Stimulated activated CD4-positive, alpha-beta T cell treated with anti-CD3 and anti-CD28 coated beads, Interleukin-12 subunit alpha, Interleukin-12 subunit beta, amount 100 ng/mL, for 4 hours (primary cell): ENCODE results near the gene TBL1XR1.
"Not testable (repeated sequence)": the region's sequence is repeated elsewhere in the genome, so short reads cannot be mapped to it uniquely, and the experiment has no call there.

Source experiments
- DNase-seq: peaks from one replicate; pipeline ENCODE4 v3.0.0-alpha.2; 2020

TBL1XR1 gene

GRCh38 chr3:177179281-177180067 is 17.8 kb downstream of the TBL1XR1 start:
- no peak for DNase-seq

DNA sequence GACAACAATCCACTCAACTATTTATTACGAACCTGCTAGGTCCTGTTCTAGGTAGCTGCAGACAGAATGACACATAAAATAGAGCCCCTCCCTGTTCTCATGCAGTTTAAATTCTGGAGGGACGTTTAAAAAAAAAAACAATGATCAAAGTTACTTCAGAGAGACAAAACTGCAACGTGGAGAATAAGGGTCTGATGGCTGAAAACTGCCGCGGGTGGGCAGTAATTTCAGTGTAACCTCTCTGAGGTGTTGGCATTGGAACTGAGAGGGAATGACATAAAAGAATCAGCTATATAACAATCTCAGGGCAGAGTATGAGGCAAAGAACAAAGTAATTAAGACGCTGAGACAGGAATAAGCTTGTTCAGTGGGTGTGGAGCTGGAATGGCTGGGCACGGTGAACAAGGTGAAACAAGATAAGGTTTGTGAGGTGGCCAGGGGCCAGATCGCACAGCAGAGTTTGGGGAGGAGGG is 19.5 kb downstream of the TBL1XR1 start:
- no peak for DNase-seq

DNA sequence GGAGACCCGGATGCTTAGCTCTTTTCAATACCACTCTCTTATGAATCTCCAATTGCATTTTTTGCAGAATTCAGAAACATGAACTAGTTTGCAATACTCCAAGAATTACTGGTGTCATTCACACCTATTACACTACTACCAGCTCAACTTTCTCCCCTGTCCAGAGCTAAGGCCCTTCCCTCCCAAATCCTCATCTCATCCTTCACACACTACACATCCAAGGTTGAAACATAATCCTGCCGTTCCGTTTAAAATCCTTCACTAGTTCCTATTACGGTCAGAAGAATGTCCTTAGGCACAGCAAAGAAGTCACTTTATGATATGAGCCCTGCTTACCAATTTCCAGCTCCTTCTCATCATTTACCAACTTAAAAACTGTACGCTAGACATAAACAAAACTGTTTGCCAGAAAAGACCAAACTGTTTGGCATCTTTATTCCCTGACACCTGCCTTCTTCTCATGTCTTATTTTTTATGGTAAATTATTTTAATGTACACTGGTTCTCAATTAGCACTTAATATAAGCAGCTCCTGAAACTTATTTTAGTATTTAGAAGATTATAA is 22.6 kb downstream of the TBL1XR1 start:
- DNase-seq = no peak

DNA sequence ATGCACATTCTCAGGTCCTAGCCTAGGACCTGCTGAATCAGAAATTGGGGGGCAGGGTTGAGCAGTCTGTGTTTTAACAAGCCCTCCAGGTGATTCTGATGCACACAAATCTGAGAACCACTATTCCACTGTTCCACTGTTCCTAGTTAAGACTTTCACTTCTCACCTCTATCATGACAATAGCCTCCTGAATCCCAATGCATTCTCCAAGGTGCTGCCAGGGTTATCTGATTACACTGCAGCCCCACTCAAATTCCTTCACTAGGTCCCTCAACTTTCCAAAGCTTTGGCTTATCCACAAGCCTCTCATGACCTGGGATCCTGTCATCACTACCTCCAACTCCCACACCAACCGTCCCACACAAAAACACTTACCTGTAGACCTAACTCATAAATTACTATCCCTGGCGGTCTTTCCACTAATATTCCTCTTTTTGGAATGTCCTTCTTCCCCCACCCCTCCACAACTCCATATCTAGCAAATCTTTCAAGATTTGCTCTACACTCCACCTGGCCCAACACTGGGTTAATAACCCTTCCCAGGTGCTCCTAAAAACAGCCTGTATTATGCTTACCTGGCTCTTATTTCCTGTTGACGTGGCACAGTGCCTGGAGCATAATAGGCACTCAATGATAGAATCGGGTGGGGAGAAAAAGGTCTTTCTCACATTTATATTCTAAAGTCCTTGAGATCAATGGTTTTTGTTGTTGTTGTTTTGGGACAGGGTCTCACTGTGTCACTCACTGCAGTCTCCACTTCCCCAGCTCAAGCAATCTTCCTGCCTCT is 27.2 kb downstream of the TBL1XR1 start:
- DNase-seq = no peak

- DNase-seq = no peak
These were observed 28.9 kb downstream of the TBL1XR1 start for GRCh38 chr3:177168431-177168830.

DNA sequence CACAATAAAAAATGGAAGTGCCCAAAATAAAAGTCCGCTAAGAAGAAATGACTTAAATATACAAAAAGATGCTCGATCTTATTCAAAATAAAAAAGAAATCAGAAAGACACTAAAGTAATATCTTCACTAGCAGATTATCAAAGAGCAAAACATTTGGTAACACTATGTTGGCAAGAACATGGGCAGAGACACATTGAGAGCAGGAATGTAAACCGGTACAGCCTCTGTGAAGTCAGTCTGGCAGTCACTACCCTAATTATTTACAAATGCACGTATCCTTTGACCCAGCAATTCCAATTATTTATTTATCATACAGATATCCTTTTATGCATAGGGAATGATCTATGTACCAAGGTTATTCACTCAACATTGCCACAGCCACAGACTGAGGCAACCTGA is 34.5 kb downstream of the TBL1XR1 start:
- DNase-seq = no peak

- DNase-seq = not testable (repeated sequence)
These were observed 35.7 kb downstream of the TBL1XR1 start for GRCh38 chr3:177161603-177162002.

- DNase-seq = no peak
These were observed 38.8 kb downstream of the TBL1XR1 start for GRCh38 chr3:177158461-177158860.

DNA sequence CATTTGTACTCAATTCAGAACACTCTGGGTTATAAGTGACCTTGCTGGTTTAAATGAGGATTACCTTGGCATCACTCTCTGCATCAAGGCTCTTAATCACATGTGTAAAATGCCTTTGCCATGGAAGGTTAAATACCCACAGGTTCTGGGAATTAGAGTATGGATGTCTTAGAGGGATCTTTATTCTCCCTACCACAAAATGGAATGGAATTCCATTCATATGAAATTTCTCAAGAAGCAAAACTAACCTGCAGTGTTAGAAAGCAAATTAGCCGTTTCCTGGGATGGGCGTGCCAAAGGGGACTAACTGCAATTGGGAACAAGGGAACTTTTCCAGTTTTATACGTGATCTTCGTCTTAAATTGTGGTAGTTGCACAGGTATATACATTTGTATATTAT is 39.8 kb downstream of the TBL1XR1 start:
- no peak for DNase-seq

DNA sequence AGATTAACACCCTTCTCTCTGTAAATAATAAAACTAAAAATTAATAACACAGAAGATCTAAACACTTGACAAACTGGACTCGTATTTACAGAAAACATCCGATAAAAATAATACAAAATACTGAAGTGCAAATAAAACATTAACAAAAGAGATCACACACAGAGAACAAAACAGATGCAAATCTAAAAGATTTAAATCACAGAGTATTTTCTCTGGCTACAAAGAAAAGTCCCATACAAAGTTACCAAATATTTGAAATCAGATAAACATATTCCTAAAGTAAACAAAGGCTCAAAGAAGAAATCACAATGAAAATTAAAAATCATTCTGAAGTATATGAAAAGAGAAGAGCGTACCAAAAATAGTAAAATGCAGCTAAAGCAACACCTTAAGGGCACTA is 42.5 kb downstream of the TBL1XR1 start:
- no peak for DNase-seq

GRCh38 chr3:177150970-177151627 is 46.2 kb downstream of the TBL1XR1 start:
- DNase-seq = no peak

GRCh38 chr3:177150218-177150916 is 46.9 kb downstream of the TBL1XR1 start:
- no peak for DNase-seq

- DNase-seq = no peak
These were observed 48.2 kb downstream of the TBL1XR1 start for GRCh38 chr3:177149106-177149505.

- DNase-seq = no peak
These were observed 49.5 kb downstream of the TBL1XR1 start for GRCh38 chr3:177147790-177148189.

DNA sequence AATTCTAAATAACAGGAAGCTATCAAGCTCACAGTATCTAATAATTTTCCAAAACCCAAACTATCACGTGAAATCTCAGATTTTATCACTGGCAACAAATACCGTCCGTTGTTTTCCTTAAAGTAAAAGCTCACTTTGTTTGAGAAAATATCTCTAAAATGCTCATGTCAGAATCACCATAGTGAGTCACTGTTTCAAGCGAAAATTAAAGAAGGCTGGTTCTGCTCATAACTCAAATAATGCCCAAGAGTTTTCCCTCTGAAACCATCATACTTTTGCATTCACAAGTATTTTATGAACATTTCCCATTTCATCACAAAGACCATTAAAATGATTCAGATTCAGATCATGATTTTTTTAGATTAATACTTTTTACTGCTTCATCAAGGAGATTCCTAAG is 50.6 kb downstream of the TBL1XR1 start:
- DNase-seq = no peak

DNA sequence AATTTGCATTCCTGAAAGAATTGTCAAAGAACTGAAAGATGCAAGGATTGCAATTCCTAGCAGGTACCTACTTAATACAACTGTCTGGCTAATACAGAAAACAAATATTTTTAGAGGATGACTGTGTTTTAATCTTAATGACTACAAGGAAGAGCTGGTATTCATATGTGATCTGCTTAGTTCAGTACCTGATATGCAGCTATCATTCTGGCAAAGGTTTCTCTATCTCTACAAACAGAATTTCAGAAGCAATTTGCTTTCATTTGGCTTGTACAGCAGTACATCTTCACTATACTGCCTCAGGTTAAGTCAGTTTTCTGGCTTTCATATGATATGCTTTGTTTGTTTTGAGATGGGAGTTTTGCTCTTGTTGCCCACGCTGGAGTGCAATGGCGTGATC is 51.3 kb downstream of the TBL1XR1 start:
- DNase-seq = no peak

DNA sequence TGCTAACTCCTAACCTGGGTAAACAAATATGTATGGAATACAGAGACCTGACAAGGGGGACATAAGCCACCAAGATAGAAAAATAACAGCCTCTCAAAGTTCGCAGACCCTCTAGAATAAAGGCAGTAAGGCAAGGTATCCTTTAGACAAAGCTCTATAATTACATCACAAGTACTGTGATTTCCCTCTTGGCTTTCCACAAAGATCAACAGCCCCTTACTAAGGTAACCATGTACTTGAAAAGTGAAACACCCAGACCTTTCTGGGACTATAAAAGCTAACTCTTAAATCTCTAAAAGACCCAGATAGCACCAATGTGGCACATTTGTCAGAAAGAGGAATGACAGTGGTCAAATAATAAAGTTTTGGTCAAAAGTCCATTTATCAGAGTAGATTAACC is 51.9 kb downstream of the TBL1XR1 start:
- DNase-seq = no peak

DNA sequence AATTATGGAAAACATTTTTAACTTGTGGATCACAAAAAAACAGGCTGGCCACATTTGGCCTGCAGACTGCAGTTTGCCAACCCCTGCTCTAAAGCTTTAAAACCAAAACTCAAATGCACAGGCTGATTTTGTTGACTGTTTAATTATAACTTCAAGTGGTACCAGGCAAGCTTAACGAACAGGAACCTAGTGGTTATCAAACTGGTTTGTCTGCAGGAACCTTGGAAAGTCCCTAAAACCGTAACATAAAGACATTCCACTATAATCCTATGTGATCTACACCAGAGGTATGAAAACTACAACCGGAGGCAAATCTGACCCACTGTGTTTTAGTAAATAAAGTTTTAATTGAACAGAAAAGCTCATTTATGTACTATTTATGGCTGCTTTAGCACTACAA is 52.4 kb downstream of the TBL1XR1 start:
- DNase-seq = no peak

- DNase-seq = no peak
These were observed 55.2 kb downstream of the TBL1XR1 start for GRCh38 chr3:177141899-177142646.

DNA sequence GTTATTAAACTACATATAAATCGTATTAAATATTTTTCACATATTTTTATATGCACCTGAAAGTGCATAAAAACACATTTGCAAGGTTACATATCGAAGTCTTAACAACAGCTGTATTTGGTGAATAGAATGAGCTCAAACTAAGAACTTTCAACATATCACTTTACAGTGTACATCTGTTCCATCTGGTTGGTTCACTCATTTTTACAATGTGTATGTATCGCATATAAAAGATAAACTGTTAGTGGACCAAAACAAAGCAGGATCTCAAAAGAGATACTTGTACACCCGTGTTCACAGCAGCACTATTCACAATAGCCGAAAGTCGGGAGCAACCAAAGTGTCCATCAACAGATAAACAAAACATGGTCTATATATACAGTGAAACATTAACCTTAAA is 55.8 kb downstream of the TBL1XR1 start:
- no peak for DNase-seq

DNA sequence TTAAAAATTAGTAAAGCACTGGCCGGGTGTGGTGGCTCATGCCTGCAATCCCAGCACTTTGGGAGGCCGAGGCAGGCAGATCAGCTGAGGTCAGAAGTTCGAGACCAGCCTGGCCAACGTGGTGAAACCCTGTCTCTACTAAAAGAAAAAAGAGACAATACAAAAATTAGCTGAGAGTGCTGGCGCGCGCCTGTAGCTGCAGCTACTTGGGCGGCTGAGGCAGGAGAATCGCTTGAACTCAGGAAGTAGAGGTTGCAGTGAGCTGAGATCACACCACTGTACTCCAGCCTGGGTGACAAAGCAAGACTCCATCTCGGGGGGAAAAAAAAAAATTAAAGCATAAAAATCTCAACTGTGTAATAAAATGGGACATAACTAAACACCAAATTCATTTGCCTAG is 58.1 kb downstream of the TBL1XR1 start:
- DNase-seq = not testable (repeated sequence)
